T-helper 2 cell treated with Interferon-gamma antibody and Interleukin-4, amounts not matched to agents 5 μg/mL and 100 μg/mL, for 36 hours (primary cell): ENCODE data around the gene CASR.
"Not testable (repeated sequence)": the region's sequence is repeated elsewhere in the genome, so short reads cannot be mapped to it uniquely, and the experiment has no call there.

Experiments used
- DNase-seq: peaks from one replicate; pipeline ENCODE4 v3.0.0; 2021; ENCODE audit warnings: low spot score
- H3K27ac Mint-ChIP-seq: one replicate; pipeline ENCODE4 v1.8.0; 2021; ENCODE audit warnings: mild to moderate bottlenecking, mixed read lengths
- H3K27me3 Mint-ChIP-seq: one replicate; pipeline ENCODE4 v1.8.0; 2021; ENCODE audit warnings: low read depth, mixed read lengths
- H3K36me3 Mint-ChIP-seq: one replicate; pipeline ENCODE4 v1.8.0; 2021; ENCODE audit warnings: low read depth, mixed read lengths
- H3K4me1 Mint-ChIP-seq: one replicate; pipeline ENCODE4 v1.8.0; 2021; ENCODE audit warnings: low read depth, mixed read lengths
- H3K4me3 Mint-ChIP-seq: one replicate; pipeline ENCODE4 v1.8.0; 2022; ENCODE audit warnings: mild to moderate bottlenecking, moderate library complexity, mixed read lengths
- H3K9me3 Mint-ChIP-seq: one replicate; pipeline ENCODE4 v1.8.0; 2021; ENCODE audit warnings: mixed read lengths

CASR gene

DNA sequence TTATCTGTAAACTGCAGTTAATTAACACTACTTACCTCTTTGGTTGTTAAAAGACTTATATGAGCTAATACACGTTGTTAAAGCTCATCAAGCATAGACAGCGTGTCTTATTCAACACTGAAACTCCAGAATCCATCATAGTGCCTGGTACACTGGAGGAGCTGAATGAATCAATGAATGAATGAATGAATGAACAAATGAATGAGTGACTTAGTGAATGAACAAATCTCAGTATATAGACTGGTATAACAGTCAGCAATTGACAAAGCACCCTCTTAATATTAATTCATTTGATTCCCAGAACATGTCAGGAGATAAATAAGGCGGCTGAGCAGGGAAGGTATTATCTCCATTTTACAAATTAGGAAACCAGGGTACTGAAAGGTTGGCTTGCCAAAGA is 7.1 kb downstream of the CASR start:
- Mint-ChIP-seq H3K27me3 (peaks cover 48% of the 10 kb centered on the region), H3K36me3 (no peaks in the 10 kb centered on the region)

GRCh38 chr3:122198966-122199365 is 15.5 kb downstream of the CASR start:
- Mint-ChIP-seq H3K27me3 (peaks cover 4% of the 10 kb centered on the region), H3K36me3 (no peaks in the 10 kb centered on the region), H3K9me3 (no peaks in the 10 kb centered on the region), H3K4me3 (no peak overlapping the region), H3K27ac (no peak overlapping the region), H3K4me1 (peaks cover 13% of the 10 kb centered on the region)
- DNase-seq, result no peak

More for the DNA sequence above, 7.1 kb downstream of the CASR start:
- peaks cover 13% of the 10 kb centered on the region for H3K4me1 Mint-ChIP-seq
- no peaks in the 10 kb centered on the region for H3K9me3 Mint-ChIP-seq
- DNase-seq, result no peak
- H3K27ac Mint-ChIP-seq, result no peak overlapping the region
- no peak overlapping the region for H3K4me3 Mint-ChIP-seq

DNA sequence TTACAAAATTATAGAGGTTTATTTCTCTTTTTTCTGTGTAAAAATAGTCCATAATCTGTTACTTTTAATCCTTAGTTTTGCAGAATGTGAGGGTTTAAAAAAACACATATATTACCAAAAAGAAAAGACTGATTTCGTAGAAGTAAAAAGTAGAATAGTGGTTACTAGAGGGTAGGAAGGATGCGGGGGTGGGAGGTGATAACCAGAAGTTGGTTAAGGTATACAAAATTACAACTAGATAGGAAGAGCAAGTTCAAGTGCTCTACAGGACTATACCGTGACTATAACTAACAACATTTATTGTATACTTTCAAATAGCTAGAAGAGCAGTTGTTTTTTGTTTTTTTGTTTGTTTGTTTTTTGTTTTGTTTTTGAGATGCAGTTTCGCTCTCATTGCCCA is 16.1 kb downstream of the CASR start:
- no peak overlapping the region for H3K27ac Mint-ChIP-seq
- H3K27me3 Mint-ChIP-seq, result peaks cover 4% of the 10 kb centered on the region
- H3K9me3 Mint-ChIP-seq, result no peaks in the 10 kb centered on the region
- no peak for DNase-seq
- peaks cover 9% of the 10 kb centered on the region for H3K4me1 Mint-ChIP-seq
- H3K4me3 Mint-ChIP-seq, result no peak overlapping the region
- no peaks in the 10 kb centered on the region for H3K36me3 Mint-ChIP-seq

DNA sequence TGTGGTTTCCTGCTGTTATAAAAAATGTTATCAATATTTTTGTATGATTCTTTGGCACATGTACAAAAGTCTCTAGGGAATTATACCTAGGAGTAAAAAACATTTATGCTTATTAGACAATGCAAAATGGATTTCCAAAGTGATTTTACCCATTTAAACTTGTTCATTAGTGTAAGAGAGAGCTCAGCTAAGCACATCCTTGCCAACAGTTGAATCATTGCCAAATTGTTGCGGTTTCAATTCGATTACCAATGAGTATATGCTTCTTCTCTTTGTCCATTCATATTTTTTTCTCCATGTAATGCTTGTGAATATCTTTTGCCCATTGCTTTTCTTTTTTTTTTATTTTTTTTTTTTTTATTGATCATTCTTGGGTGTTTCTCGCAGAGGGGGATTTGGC is 17.2 kb downstream of the CASR start:
- no peak overlapping the region for H3K27ac Mint-ChIP-seq
- H3K9me3 Mint-ChIP-seq, result no peaks in the 10 kb centered on the region
- DNase-seq, result no peak
- H3K27me3 Mint-ChIP-seq, result peaks cover 12% of the 10 kb centered on the region
- H3K4me1 Mint-ChIP-seq, result peaks cover 2% of the 10 kb centered on the region
- no peak overlapping the region for H3K4me3 Mint-ChIP-seq
- no peaks in the 10 kb centered on the region for H3K36me3 Mint-ChIP-seq

- H3K4me1 Mint-ChIP-seq, H3K9me3 Mint-ChIP-seq, H3K36me3 Mint-ChIP-seq, H3K4me3 Mint-ChIP-seq, H3K27ac Mint-ChIP-seq, DNase-seq: not testable (repeated sequence)
- H3K27me3 Mint-ChIP-seq, result peaks cover 16% of the 10 kb centered on the region
Measured at GRCh38 chr3:122201476-122201875, 18.0 kb downstream of the CASR start.

GRCh38 chr3:122208579-122208978 is 25.1 kb downstream of the CASR start:
- H3K4me3 Mint-ChIP-seq, result no peak overlapping the region
- no peaks in the 10 kb centered on the region for H3K4me1 Mint-ChIP-seq
- peaks cover 18% of the 10 kb centered on the region for H3K27me3 Mint-ChIP-seq
- H3K36me3 Mint-ChIP-seq, result no peaks in the 10 kb centered on the region
- no peak for DNase-seq
- no peaks in the 10 kb centered on the region for H3K9me3 Mint-ChIP-seq
- no peak overlapping the region for H3K27ac Mint-ChIP-seq

DNA sequence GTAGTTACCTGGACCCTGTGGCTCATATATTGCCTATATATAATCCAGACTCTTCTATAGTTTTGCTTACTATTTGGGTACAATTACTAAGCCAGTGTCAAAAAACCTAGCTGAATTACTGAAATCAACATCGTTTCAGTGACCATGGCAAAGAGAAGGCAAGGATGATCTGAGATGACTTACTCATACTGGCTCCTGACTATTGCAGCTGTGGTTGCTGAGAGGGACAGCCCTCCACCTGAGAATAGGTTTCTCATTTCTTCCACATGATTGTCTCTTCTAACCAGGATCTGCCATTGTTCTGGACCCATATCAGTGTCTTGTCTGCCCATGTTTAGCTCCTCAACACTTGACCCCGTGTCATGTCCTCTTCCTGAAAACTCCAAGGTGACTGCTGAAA is 30.2 kb downstream of the CASR start:
- H3K4me3 Mint-ChIP-seq, result no peak overlapping the region
- H3K4me1 Mint-ChIP-seq, result no peaks in the 10 kb centered on the region
- H3K27me3 Mint-ChIP-seq, result peaks cover 13% of the 10 kb centered on the region
- H3K36me3 Mint-ChIP-seq, result no peaks in the 10 kb centered on the region
- no peak for DNase-seq
- no peaks in the 10 kb centered on the region for H3K9me3 Mint-ChIP-seq
- no peak overlapping the region for H3K27ac Mint-ChIP-seq

DNA sequence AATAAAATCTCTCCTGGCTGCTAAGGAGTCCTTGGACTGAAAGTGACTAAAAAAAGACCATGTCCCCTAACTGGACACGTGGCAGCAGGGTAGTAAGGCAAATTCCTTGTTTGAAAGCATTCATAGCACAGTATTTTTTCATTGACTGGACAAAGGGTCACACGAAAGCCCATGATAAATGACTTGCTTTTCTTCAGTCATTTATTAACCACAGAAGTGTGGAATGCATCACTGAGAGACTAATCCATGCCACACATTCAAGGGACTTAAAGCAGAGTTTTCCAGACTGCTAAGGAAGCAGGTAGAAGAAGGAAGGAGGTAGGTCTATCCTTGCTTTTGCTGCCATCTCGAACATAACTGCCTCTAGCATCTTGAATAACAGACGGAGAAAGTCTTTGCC is 31.2 kb downstream of the CASR start:
- no peaks in the 10 kb centered on the region for H3K9me3 Mint-ChIP-seq
- H3K4me1 Mint-ChIP-seq, result no peaks in the 10 kb centered on the region
- H3K27ac Mint-ChIP-seq, result no peak overlapping the region
- H3K36me3 Mint-ChIP-seq, result no peaks in the 10 kb centered on the region
- H3K27me3 Mint-ChIP-seq, result peaks cover 19% of the 10 kb centered on the region
- DNase-seq, result no peak
- H3K4me3 Mint-ChIP-seq, result no peak overlapping the region

- no peak for DNase-seq
- Mint-ChIP-seq H3K36me3 (no peaks in the 10 kb centered on the region), H3K27me3 (peaks cover 18% of the 10 kb centered on the region), H3K4me1 (no peaks in the 10 kb centered on the region), H3K9me3 (no peaks in the 10 kb centered on the region), H3K27ac (no peak overlapping the region), H3K4me3 (no peak overlapping the region)
Measured at GRCh38 chr3:122215592-122216298, 32.3 kb downstream of the CASR start.

GRCh38 chr3:122217901-122218300 is 34.4 kb downstream of the CASR start:
- DNase-seq, result no peak
- H3K27me3 Mint-ChIP-seq, result peaks cover 37% of the 10 kb centered on the region
- H3K27ac Mint-ChIP-seq, result no peak overlapping the region
- peaks cover 14% of the 10 kb centered on the region for H3K9me3 Mint-ChIP-seq
- H3K36me3 Mint-ChIP-seq, result no peaks in the 10 kb centered on the region
- H3K4me3 Mint-ChIP-seq, result no peak overlapping the region
- H3K4me1 Mint-ChIP-seq, result no peaks in the 10 kb centered on the region

- H3K4me1 Mint-ChIP-seq, result no peaks in the 10 kb centered on the region
- H3K4me3 Mint-ChIP-seq, result no peak overlapping the region
- H3K27ac Mint-ChIP-seq, result no peak overlapping the region
Measured at GRCh38 chr3:122219242-122219872, 35.9 kb downstream of the CASR start.

GRCh38 chr3:122227036-122227781 is 43.7 kb downstream of the CASR start:
- peaks cover 7% of the 10 kb centered on the region for H3K9me3 Mint-ChIP-seq
- DNase-seq, result no peak
- H3K4me3 Mint-ChIP-seq, result no peak overlapping the region
- no peaks in the 10 kb centered on the region for H3K36me3 Mint-ChIP-seq
- H3K27me3 Mint-ChIP-seq, result peaks cover 29% of the 10 kb centered on the region
- peaks cover 4% of the 10 kb centered on the region for H3K4me1 Mint-ChIP-seq
- no peak overlapping the region for H3K27ac Mint-ChIP-seq

More at GRCh38 chr3:122219242-122219872, 35.9 kb downstream of the CASR start:
- Mint-ChIP-seq H3K27me3 (peaks cover 49% of the 10 kb centered on the region), H3K9me3 (peaks cover 16% of the 10 kb centered on the region), H3K36me3 (no peaks in the 10 kb centered on the region)
- DNase-seq, result no peak

GRCh38 chr3:122230174-122230573 is 46.7 kb downstream of the CASR start:
- no peak for DNase-seq
- Mint-ChIP-seq H3K4me1 (peaks cover 18% of the 10 kb centered on the region), H3K9me3 (no peaks in the 10 kb centered on the region), H3K36me3 (no peaks in the 10 kb centered on the region), H3K27ac (no peak overlapping the region), H3K4me3 (no peak overlapping the region), H3K27me3 (peaks cover 2% of the 10 kb centered on the region)

DNA sequence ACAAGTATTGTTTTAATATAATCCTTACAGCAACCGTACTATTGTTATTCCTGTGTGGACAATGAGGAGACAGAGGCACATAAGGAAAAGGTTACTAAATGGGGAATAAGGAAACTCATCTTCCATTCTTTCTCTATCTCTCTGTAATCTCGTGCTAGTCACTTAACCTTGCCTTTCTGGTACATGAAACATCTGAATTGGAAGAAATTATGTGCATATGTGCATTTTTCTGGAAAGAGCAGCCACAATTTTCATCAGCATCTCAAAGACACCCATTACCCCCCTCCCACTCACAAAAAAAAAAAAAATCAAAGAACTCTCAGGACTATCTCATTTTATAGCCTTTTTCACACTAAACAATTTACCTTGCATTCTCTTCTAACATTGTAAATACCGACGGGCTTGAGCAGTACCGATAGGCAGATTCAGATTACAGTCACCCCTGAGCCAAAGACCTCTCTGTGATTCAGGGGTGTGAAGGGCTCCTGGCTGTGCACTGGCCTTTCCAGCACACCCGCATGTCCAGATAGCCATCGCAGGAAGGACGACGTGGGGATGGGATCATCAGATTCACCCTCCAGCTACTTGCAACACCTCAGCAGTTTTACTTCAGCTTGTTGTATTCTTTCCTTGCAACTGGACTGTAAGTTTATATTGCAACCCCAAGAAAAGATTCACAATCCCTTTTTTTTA is 48.1 kb downstream of the CASR start:
- Mint-ChIP-seq H3K27me3 (peaks cover 3% of the 10 kb centered on the region), H3K36me3 (no peaks in the 10 kb centered on the region), H3K4me3 (no peak overlapping the region), H3K27ac (no peak overlapping the region), H3K4me1 (peaks cover 18% of the 10 kb centered on the region), H3K9me3 (no peaks in the 10 kb centered on the region)
- no peak for DNase-seq
